Lower lobe of right lung (tissue), 2 donors: ENCODE data around the gene HMGCL. TPM values are rescaled to one million over a fixed set of nuclear protein-coding genes. Genes with fewer than 3 reads are reported as not detected.

Experiments
- ATAC-seq, 2 donors: fragments of 200-7000 bp; cut with Tn5 transposase; one replicate each; pipeline ENCODE4 v1.9.1; 2020 to 2022; ENCODE audit warnings: mild to moderate bottlenecking in 2 of 2, moderate library complexity in 2 of 2
- DNase-seq: peaks from one replicate; pipeline ENCODE4 v3.0.0-alpha.2; 2020
- H3K27ac ChIP-seq: fragments of 200-600 bp; one replicate; pipeline ENCODE4 v1.8.0; 2022
- H3K27me3 ChIP-seq: fragments of 200-600 bp; one replicate; pipeline ENCODE4 v1.8.0; 2022; ENCODE audit warnings: low read depth
- H3K36me3 ChIP-seq: fragments of 200-600 bp; one replicate; pipeline ENCODE4 v1.8.0; 2022; ENCODE audit warnings: mild to moderate bottlenecking
- H3K4me1 ChIP-seq: fragments of 200-600 bp; one replicate; pipeline ENCODE4 v1.8.0; 2022
- H3K4me3 ChIP-seq: fragments of 200-600 bp; one replicate; pipeline ENCODE4 v1.8.0; 2022; ENCODE audit warnings: mild to moderate bottlenecking
- H3K9me3 ChIP-seq: fragments of 200-600 bp; one replicate; pipeline ENCODE4 v1.8.0; 2022
- CTCF ChIP-seq: fragments of 200-600 bp; IDR thresholded peaks from one replicate; pipeline ENCODE4 v1.8.0; 2022; ENCODE audit warnings: antibody characterized with exemption, mild to moderate bottlenecking
- intact Hi-C: fragments of 100-400 bp; cut with DNase I; formaldehyde crosslinking; loops from one replicate; pipeline ENCODE4 v1.11.0; 2022
- total RNA-seq: library from RNA; stranded (reverse); fragmentation: NEBNext Ultra II Directional; extraction: Animal tissue kit (Norgen Biotek cat#: 25700); gene quantifications from one replicate; pipeline ENCODE4 v1.2.1, GENCODE V29; 2021
- donor health status: DM: no; HTN: yes; CAD: no; lungs with severe emphysema.

The HMGCL gene
- total RNA-seq, 1 donor from 2014 or later: 39.3 TPM

- H3K36me3 ChIP-seq: peaks cover 89% of the 10 kb centered on the region
- DNase-seq: no peak
- H3K27me3 ChIP-seq: no peaks in the 10 kb centered on the region
- peaks cover 6% of the 10 kb centered on the region for H3K4me1 ChIP-seq
- no peak for TF ChIP-seq CTCF
- no peak overlapping the region for H3K4me3 ChIP-seq
- intact Hi-C loops: no loop called here
- no peak overlapping the region for H3K27ac ChIP-seq
- ATAC-seq: no peak
- no peaks in the 10 kb centered on the region for H3K9me3 ChIP-seq
These were observed 66.0 kb downstream of the HMGCL start for GRCh38 chr1:23759277-23759676.

GRCh38 chr1:23757812-23758211 lies 67.4 kb downstream of the HMGCL start:
- Histone ChIP-seq H3K4me3 (no peak overlapping the region), H3K27me3 (no peaks in the 10 kb centered on the region), H3K9me3 (no peaks in the 10 kb centered on the region), H3K27ac (no peak overlapping the region), H3K4me1 (peaks cover 6% of the 10 kb centered on the region), H3K36me3 (peaks cover 99% of the 10 kb centered on the region)
- TF ChIP-seq CTCF: no peak
- DNase-seq (no peak), ATAC-seq (no peak)
- intact Hi-C loops: no loop called here

GRCh38 chr1:23756676-23757075 lies 68.6 kb downstream of the HMGCL start:
- H3K36me3 ChIP-seq: peaks cover 99% of the 10 kb centered on the region
- TF ChIP-seq CTCF: no peak
- DNase-seq: no peak

GRCh38 chr1:23752909-23753308 lies 72.3 kb downstream of the HMGCL start:
- H3K27me3 ChIP-seq: no peaks in the 10 kb centered on the region
- intact Hi-C loops: loop anchor here (5.0 kb wide), 1 partner anchor 56 kb away; no protein-coding TSS in a partner anchor
- peaks cover 11% of the 10 kb centered on the region for H3K4me1 ChIP-seq
- no peak for ATAC-seq
- no peak overlapping the region for H3K27ac ChIP-seq
- no peak for DNase-seq
- no peaks in the 10 kb centered on the region for H3K9me3 ChIP-seq
- H3K4me3 ChIP-seq: no peak overlapping the region
- H3K36me3 ChIP-seq: peaks cover 90% of the 10 kb centered on the region
- no peak for TF ChIP-seq CTCF

More at GRCh38 chr1:23756676-23757075, 68.6 kb downstream of the HMGCL start:
- ATAC-seq: no peak
- Histone ChIP-seq H3K4me3 (no peak overlapping the region), H3K27ac (no peak overlapping the region), H3K27me3 (no peaks in the 10 kb centered on the region), H3K4me1 (peaks cover 8% of the 10 kb centered on the region), H3K9me3 (no peaks in the 10 kb centered on the region)
- intact Hi-C loops: no loop called here

Other genes with a start within 250 kb of the HMGCL start
- 959 TPM for gene RPL11, start 133.6 kb downstream of the HMGCL start, total RNA-seq
- 64.2 TPM for gene ELOA, start 82.0 kb downstream of the HMGCL start, total RNA-seq
- 46.6 TPM for gene PITHD1, start 47.0 kb downstream of the HMGCL start, total RNA-seq
- 44.2 TPM for gene LYPLA2, start 34.3 kb downstream of the HMGCL start, total RNA-seq
- gene GALE, start 24.7 kb downstream of the HMGCL start, total RNA-seq: 49.8 TPM
- 54.2 TPM for gene FUCA1, start 42.9 kb upstream of the HMGCL start, total RNA-seq
- gene CNR2, start 87.9 kb upstream of the HMGCL start, total RNA-seq: not detected
- 111 TPM for gene PNRC2, start 134.4 kb upstream of the HMGCL start, total RNA-seq
- gene SRSF10, start 154.9 kb upstream of the HMGCL start, total RNA-seq: 93.7 TPM